ENCODE data around the gene ARHGEF5. TPM values are rescaled to one million over a fixed set of nuclear protein-coding genes. Genes with fewer than 3 reads are reported as not detected.
"Not testable (repeated sequence)": the region's sequence is repeated elsewhere in the genome, so short reads cannot be mapped to it uniquely, and the experiment has no call there.

Gene ARHGEF5
- total RNA-seq: 1 to 10 TPM; 4.7 to 5.0 TPM

GRCh38 chr7:144355176-144355822 lies at the start of gene ARHGEF5:
Gene ARHGEF5 (plus strand): TSS chr7:144355402. CDS start chr7:144362670, 7,268 bp downstream.
- H3K4me3 ChIP-seq; H3K9me3 ChIP-seq; H3K36me3 ChIP-seq; H3K4me1 ChIP-seq; H3K27ac ChIP-seq; H3K27me3 ChIP-seq; DNase-seq (ENCODE audit: low spot score): not testable (repeated sequence)

DNA sequence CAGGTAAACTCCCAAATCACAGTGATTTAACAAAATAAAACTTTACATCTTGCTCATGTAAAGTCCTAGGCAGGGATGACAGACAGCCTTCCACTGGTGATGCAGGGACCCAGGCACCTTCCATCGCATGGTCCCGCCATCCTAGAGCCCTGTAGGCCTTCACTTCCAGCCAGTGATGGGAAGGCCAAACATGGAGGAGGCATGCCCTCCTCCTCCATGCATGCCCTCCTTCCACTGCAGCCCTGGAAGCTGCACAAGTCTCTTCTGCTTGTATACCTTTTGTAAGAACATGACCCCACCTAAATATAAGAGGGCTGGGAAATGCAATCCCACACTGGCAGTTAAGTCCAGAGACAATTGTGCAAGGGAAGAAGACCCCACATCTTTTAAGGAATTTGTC lies 45.5 kb upstream of the ARHGEF5 start:
- H3K36me3 ChIP-seq; H3K27me3 ChIP-seq; H3K9me3 ChIP-seq; H3K27ac ChIP-seq; H3K4me1 ChIP-seq; H3K4me3 ChIP-seq; DNase-seq (ENCODE audit: low spot score): not testable (repeated sequence)

GRCh38 chr7:144311218-144311617 lies 44.0 kb upstream of the ARHGEF5 start:
- not testable (repeated sequence) for H3K36me3 ChIP-seq, H3K4me1 ChIP-seq, H3K9me3 ChIP-seq

DNA sequence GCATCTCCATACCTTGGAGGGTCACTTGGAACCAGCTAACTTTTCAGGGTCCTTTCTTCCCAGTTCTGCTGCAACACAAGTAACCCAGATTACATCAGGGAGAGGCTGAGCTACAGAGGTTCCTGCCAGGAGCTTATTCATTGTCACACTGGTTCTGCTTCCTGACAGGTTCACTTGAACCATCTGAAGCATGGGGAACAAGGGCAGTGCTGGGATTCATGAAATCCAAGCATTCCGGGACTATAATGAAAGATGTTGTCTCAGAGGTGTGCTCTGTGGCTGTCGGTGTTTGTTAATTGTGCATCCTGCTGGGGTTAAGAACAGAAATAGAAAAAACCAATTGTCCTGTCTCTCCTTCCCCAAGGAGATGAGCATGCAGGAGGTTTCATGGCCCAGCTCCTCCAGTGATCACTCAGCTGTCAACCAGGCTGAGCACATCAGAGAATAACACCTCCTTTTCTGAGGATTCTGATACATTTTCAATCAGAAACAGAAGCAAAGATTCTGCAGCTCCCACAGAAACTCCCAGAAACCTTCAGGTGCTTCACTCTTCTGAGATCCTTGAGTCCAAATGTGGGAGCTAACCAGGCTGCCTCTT lies 43.2 kb upstream of the ARHGEF5 start, which contains the start of gene OR2A1:
Gene OR2A1 (plus strand): TSS at position 548 of the 598 bp plus-strand sequence. CDS start 5,706 bp downstream, outside the sequence.
- not testable (repeated sequence) for H3K4me1 ChIP-seq, H3K27me3 ChIP-seq

More at GRCh38 chr7:144311218-144311617, 44.0 kb upstream of the ARHGEF5 start:
- H3K27me3 ChIP-seq; H3K4me3 ChIP-seq; H3K27ac ChIP-seq; DNase-seq (ENCODE audit: low spot score): not testable (repeated sequence)

GRCh38 chr7:144317537-144317936 lies 37.7 kb upstream of the ARHGEF5 start:
- H3K27me3 ChIP-seq; H3K36me3 ChIP-seq; H3K4me1 ChIP-seq; H3K27ac ChIP-seq; DNase-seq (ENCODE audit: low spot score); H3K4me3 ChIP-seq; H3K9me3 ChIP-seq: not testable (repeated sequence)

More for the DNA sequence above, 43.2 kb upstream of the ARHGEF5 start, which contains the start of gene OR2A1:
- H3K36me3 ChIP-seq; H3K4me3 ChIP-seq; DNase-seq (ENCODE audit: low spot score); H3K9me3 ChIP-seq; H3K27ac ChIP-seq: not testable (repeated sequence)

GRCh38 chr7:144319547-144319946 lies 35.7 kb upstream of the ARHGEF5 start:
- H3K36me3 ChIP-seq; H3K27me3 ChIP-seq; H3K9me3 ChIP-seq; H3K4me1 ChIP-seq; DNase-seq (ENCODE audit: low spot score); H3K4me3 ChIP-seq; H3K27ac ChIP-seq: not testable (repeated sequence)

DNA sequence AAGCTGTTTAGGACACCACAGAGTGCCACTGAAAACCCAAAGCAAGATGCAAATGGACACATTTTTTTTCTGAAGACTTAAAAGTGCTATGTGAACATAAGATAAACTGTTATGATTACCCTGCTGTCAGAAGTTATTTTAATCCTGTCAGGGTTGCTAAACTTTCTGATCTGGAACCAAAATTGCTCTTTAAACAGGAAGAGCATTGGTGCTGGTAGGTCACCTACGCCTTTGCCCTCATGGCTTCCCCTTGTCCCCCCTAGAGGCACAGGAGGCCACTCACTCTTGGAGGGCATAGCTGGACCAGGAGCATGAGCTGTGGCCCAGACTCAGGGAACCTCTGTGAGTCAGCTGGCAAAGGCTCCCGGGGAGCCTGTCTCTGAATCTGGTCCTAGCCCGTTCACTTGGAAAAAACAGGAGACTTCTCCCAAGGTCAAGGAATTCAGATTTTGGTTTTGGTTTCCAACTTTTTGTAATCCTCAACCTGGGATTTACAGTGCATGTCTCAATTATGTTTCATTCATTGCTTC lies 33.5 kb upstream of the ARHGEF5 start:
- H3K4me3 ChIP-seq; H3K4me1 ChIP-seq; H3K27me3 ChIP-seq; H3K36me3 ChIP-seq; H3K27ac ChIP-seq; DNase-seq (ENCODE audit: low spot score); H3K9me3 ChIP-seq: not testable (repeated sequence)

- H3K27me3 ChIP-seq; H3K27ac ChIP-seq; H3K9me3 ChIP-seq; H3K36me3 ChIP-seq; H3K4me3 ChIP-seq; H3K4me1 ChIP-seq; DNase-seq (ENCODE audit: low spot score): not testable (repeated sequence)
Measured at GRCh38 chr7:144323359-144323758, 31.8 kb upstream of the ARHGEF5 start.

DNA sequence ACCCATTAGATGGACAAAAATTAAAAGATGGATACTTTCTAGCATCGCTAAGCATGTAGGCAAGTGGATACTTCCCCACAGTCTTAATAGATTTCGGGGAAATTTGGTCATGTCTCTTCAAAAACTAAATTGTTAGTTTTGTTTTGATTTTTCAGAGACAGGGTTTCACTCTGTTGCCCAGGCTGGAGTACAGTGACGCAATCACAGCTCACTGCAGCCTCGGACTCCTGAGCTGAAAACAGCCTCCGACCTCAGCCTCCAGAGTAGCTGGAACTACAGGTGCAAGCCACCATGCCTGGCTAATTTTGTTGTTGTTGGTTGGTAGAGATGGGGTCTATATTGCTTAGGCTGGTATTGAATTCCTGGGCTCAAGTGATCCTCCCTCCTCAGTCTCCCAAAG lies 29.3 kb upstream of the ARHGEF5 start:
- not testable (repeated sequence) for H3K4me3 ChIP-seq; DNase-seq (ENCODE audit: low spot score); H3K4me1 ChIP-seq; H3K27ac ChIP-seq; H3K27me3 ChIP-seq; H3K36me3 ChIP-seq; H3K9me3 ChIP-seq

DNA sequence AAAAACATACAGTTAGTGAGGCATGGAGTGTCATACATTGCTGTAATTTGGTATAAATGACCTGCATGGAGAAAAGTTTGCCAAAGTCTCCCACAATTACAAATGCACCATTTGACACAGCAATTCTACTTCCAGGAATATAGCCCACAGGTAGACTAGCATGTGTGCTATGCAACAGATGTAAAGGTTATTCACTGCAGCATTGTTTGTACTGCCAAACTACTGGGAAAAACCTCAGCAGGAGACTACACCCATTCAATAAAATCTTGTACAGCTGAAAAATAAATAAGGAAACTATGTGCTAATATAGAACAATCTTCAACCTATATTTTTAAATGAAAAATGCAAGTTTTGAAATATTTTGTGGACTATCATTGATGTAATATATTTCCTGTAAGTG lies 25.2 kb upstream of the ARHGEF5 start:
- not testable (repeated sequence) for DNase-seq (ENCODE audit: low spot score); H3K27ac ChIP-seq; H3K4me3 ChIP-seq; H3K27me3 ChIP-seq; H3K4me1 ChIP-seq; H3K9me3 ChIP-seq; H3K36me3 ChIP-seq

GRCh38 chr7:144331221-144331995 lies 23.8 kb upstream of the ARHGEF5 start:
- H3K9me3 ChIP-seq; DNase-seq (ENCODE audit: low spot score); H3K4me1 ChIP-seq; H3K27me3 ChIP-seq; H3K27ac ChIP-seq; H3K36me3 ChIP-seq; H3K4me3 ChIP-seq: not testable (repeated sequence)

DNA sequence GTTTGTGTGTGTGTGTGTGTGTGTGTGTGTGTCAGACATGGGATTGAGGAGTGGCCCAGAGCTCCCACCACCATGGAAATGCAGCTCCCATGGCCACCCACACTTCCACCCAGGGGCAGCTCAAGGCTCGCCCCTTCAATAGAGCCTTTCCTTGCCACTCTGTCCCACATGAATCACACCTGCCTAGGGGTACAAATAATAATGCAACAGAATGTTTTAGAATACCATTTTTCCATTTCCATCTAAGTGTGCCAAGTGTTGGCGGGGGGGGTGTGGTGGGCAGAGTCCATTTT lies 23.3 kb upstream of the ARHGEF5 start:
- DNase-seq (ENCODE audit: low spot score); H3K27ac ChIP-seq; H3K36me3 ChIP-seq; H3K9me3 ChIP-seq; H3K4me1 ChIP-seq; H3K27me3 ChIP-seq; H3K4me3 ChIP-seq: not testable (repeated sequence)

- not testable (repeated sequence) for H3K27ac ChIP-seq; H3K27me3 ChIP-seq; H3K36me3 ChIP-seq; H3K9me3 ChIP-seq; H3K4me1 ChIP-seq; DNase-seq (ENCODE audit: low spot score); H3K4me3 ChIP-seq
Measured at GRCh38 chr7:144348625-144349024, 6.6 kb upstream of the ARHGEF5 start.

DNA sequence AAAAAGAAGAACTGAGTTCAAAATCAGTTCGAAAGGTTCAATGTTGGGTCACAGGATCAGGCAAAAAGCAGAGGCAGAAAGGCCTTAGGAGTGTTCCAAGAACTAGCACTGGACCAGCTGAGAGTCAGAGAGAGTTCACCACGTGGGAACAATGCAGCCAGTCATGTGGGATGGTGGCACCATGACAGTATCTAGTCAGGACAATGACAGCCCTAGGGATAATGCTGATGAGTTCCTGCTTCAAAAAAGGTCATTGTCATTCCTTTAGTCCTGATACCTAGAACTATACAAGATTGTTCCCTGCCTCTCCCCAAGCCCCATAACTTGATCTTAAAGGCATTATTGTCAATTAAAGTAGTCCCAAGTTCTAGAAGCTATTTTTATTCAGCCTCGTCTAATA lies 3.5 kb upstream of the ARHGEF5 start:
- H3K4me3 ChIP-seq; DNase-seq (ENCODE audit: low spot score); H3K27ac ChIP-seq: not testable (repeated sequence)

GRCh38 chr7:144356185-144356584 lies 983 bp downstream of the ARHGEF5 start:
- not testable (repeated sequence) for H3K4me3 ChIP-seq; H3K4me1 ChIP-seq; H3K27me3 ChIP-seq; DNase-seq (ENCODE audit: low spot score); H3K27ac ChIP-seq; H3K9me3 ChIP-seq; H3K36me3 ChIP-seq

More for the DNA sequence above, 3.5 kb upstream of the ARHGEF5 start:
- not testable (repeated sequence) for H3K4me1 ChIP-seq, H3K36me3 ChIP-seq, H3K9me3 ChIP-seq, H3K27me3 ChIP-seq
